SK-N-SH (cell line): ENCODE data around the gene MBP. TPM values are rescaled to one million over a fixed set of nuclear protein-coding genes. Genes with fewer than 3 reads are reported as not detected.

ENCODE experiments used
- CTCF ChIA-PET: fragments of 300-600, 350-600 bp; formaldehyde crosslinking; extraction: SDS; loops from one replicate; lab custom pipeline; 2021; lab: Yijun Ruan, JAX
- POLR2A ChIA-PET: fragments of 350-600 bp; sonication (Branson Sonifier 250); formaldehyde crosslinking; extraction: SDS; loops from one replicate; lab custom pipeline; 2020; ENCODE audit warnings: antibody characterized with exemption, inconsistent platforms; lab: Yijun Ruan, JAX
- DNase-seq: peaks from one replicate; pipeline ENCODE4 v3.0.0; 2012
- H2AFZ ChIP-seq: fragments of 200-600 bp; sonication (generic); 2 replicates; pipeline ENCODE4 v1.8.1; 2016; ENCODE audit warnings: antibody characterized with exemption, mild to moderate bottlenecking, low read depth
- H3F3A ChIP-seq: fragments of 200-600 bp; sonication (generic); replicated peaks from 2 replicates; pipeline ENCODE3; 2016; ENCODE audit warnings: antibody characterized with exemption, mild to moderate bottlenecking; ENCODE audit not compliant: insufficient read depth
- H3K27ac ChIP-seq, 2 experiments: fragments of 200-500 bp in 1 of 2; fragments of 200-600 bp in 1 of 2; sonication (Bioruptor generic) in 1 of 2; sonication (generic), shearing (Covaris generic) in 1 of 2; 2 replicates each; pipeline versions ENCODE4 v1.5.1 to v1.6.1; 2014 to 2016; ENCODE audit warnings: low read depth in 2 of 2, inconsistent platforms in 1 of 2, low read length in 1 of 2, mild to moderate bottlenecking in 1 of 2, mixed read lengths in 1 of 2
- H3K27me3 ChIP-seq: fragments of 200-600 bp; sonication (generic), shearing (Covaris generic); 2 replicates; pipeline ENCODE4 v1.6.1; 2016; ENCODE audit warnings: mixed run types; ENCODE audit not compliant: insufficient read depth
- H3K36me3 ChIP-seq, 2 experiments: fragments of 200-500 bp in 1 of 2; fragments of 200-600 bp in 1 of 2; sonication (Bioruptor generic) in 1 of 2; sonication (generic) in 1 of 2; replicated peaks in 1 of 2; 2 replicates each; pipeline versions ENCODE3 to v1.5.1; 2014 to 2016; ENCODE audit warnings: low read length in 1 of 2, mild to moderate bottlenecking in 1 of 2; ENCODE audit not compliant: insufficient read depth in 2 of 2, control insufficient read depth in 1 of 2
- H3K4me1 ChIP-seq, 2 experiments: fragments of 200-500 bp in 1 of 2; fragments of 200-600 bp in 1 of 2; sonication (Bioruptor generic) in 1 of 2; sonication (generic), shearing (Covaris generic) in 1 of 2; 2 replicates each; pipeline versions ENCODE4 v1.5.1 to v1.6.1; 2014 to 2016; ENCODE audit warnings: low read depth in 1 of 2, low read length in 1 of 2, mixed run types in 1 of 2; ENCODE audit not compliant: insufficient read depth in 2 of 2, control insufficient read depth in 1 of 2
- H3K4me2 ChIP-seq: fragments of 200-600 bp; sonication (generic), shearing (Covaris generic); 2 replicates; pipeline ENCODE4 v1.6.1; 2017; ENCODE audit warnings: mixed run types
- H3K4me3 ChIP-seq, 2 experiments: fragments of 200-500 bp in 1 of 2; fragments of 200-600 bp in 1 of 2; sonication (Bioruptor generic) in 1 of 2; sonication (generic), shearing (Covaris generic) in 1 of 2; 2 replicates each; pipeline versions ENCODE4 v1.5.1 to v1.8.1; 2014 to 2016; ENCODE audit warnings: low read depth in 2 of 2, inconsistent platforms in 1 of 2, low read length in 1 of 2, mild to moderate bottlenecking in 1 of 2, mixed read lengths in 1 of 2, moderate library complexity in 1 of 2
- H3K79me2 ChIP-seq: fragments of 200-600 bp; sonication (generic); 2 replicates; pipeline ENCODE4 v1.8.1; 2017; ENCODE audit warnings: mild to moderate bottlenecking; ENCODE audit not compliant: insufficient read depth
- H3K9ac ChIP-seq: fragments of 200-600 bp; sonication (generic); 2 replicates; pipeline ENCODE4 v1.6.1; 2017; ENCODE audit warnings: mixed run types
- H3K9me2 ChIP-seq: fragments of 200-600 bp; sonication (generic); 2 replicates; pipeline ENCODE4 v1.6.1; 2017; ENCODE audit warnings: mixed run types
- H3K9me3 ChIP-seq: fragments of 200-600 bp; sonication (generic); 2 replicates; pipeline ENCODE4 v1.6.1; 2017; ENCODE audit warnings: mixed run types, mild to moderate bottlenecking, moderate library complexity
- H4K20me1 ChIP-seq: fragments of 200-600 bp; sonication (generic); 2 replicates; pipeline ENCODE4 v1.6.1; 2017; ENCODE audit warnings: mild to moderate bottlenecking, mixed run types; ENCODE audit not compliant: insufficient read depth
- CHD2 ChIP-seq: fragments of 150-350 bp; IDR thresholded peaks from 2 replicates; pipeline ENCODE4 v1.6.1; 2018; ENCODE audit warnings: low read length; ENCODE audit not compliant: partially characterized antibody
- EP300 ChIP-seq, 2 experiments: IDR thresholded peaks; 2 replicates each; pipeline versions ENCODE4 v1.4.0 to v1.6.1; 2012; ENCODE audit warnings: borderline replicate concordance in 1 of 2, low read depth in 1 of 2, low read length in 1 of 2
- FOSL2 ChIP-seq: IDR thresholded peaks from 2 replicates; pipeline ENCODE4 v1.4.0; 2012; ENCODE audit warnings: low read depth, mild to moderate bottlenecking, moderate library complexity, borderline replicate concordance
- FOXJ3 ChIP-seq: sonication (generic); formaldehyde crosslinking; IDR thresholded peaks from 2 replicates; pipeline ENCODE4 v1.5.1; 2020; ENCODE audit warnings: mild to moderate bottlenecking, missing genetic modification reagents
- FOXM1 ChIP-seq: IDR thresholded peaks from 2 replicates; pipeline ENCODE4 v1.4.0; 2012; ENCODE audit warnings: low read depth, mild to moderate bottlenecking
- GABPA ChIP-seq: IDR thresholded peaks from 2 replicates; pipeline ENCODE4 v1.4.0; 2012; ENCODE audit warnings: low read depth, mild to moderate bottlenecking
- MEF2A ChIP-seq: IDR thresholded peaks from 2 replicates; pipeline ENCODE4 v1.4.0; 2012; ENCODE audit warnings: low read depth, borderline replicate concordance
- NFIC ChIP-seq: IDR thresholded peaks from 2 replicates; pipeline ENCODE4 v1.4.0; 2012; ENCODE audit warnings: borderline replicate concordance
- RCOR1 ChIP-seq: fragments of 150-350 bp; IDR thresholded peaks from 2 replicates; pipeline ENCODE4 v1.6.1; 2017; ENCODE audit warnings: antibody characterized with exemption, low read length
- RXRA ChIP-seq: IDR thresholded peaks from 2 replicates; pipeline ENCODE4 v1.4.0; 2012; ENCODE audit warnings: low read depth, mild to moderate bottlenecking, borderline replicate concordance
- SMC3 ChIP-seq: IDR thresholded peaks from 2 replicates; pipeline ENCODE4 v1.6.1; 2012; ENCODE audit warnings: low read depth, low read length, improper control_type of control experiment
- TCF12 ChIP-seq: IDR thresholded peaks from 2 replicates; pipeline ENCODE4 v1.4.0; 2012
- USF2 ChIP-seq: fragments of 150-350 bp; IDR thresholded peaks from 2 replicates; pipeline ENCODE4 v1.6.1; 2017; ENCODE audit warnings: antibody characterized with exemption, low read length, low read depth, borderline replicate concordance
- YY1 ChIP-seq: IDR thresholded peaks from 2 replicates; pipeline ENCODE4 v1.4.0; 2012; ENCODE audit warnings: low read depth, mild to moderate bottlenecking
- WGBS: methylation state at CpG from one replicate; pipeline ENCODE4 v1.1.6; 2017; ENCODE audit warnings: low lambda C conversion rate; 5-methylcytosine and 5-hydroxymethylcytosine counted together
- polyA plus RNA-seq, 3 experiments: library from polyadenylated mRNA; depleted of rRNA; stranded (reverse); fragments of >200 nt; gene quantifications; 2 replicates each; pipeline ENCODE4 v1.2.3, GENCODE V29; 2012
- TF ChIP-seq, protein P1 (sequence below): IDR thresholded peaks from 2 replicates; pipeline ENCODE4 v1.4.0; 2012; ENCODE audit warnings: low read depth, borderline replicate concordance
- TF ChIP-seq, protein P2 (sequence below): IDR thresholded peaks from 2 replicates; pipeline ENCODE4 v1.6.1; 2012; ENCODE audit warnings: mild to moderate bottlenecking, low read depth, low read length, moderate library complexity

The MBP gene
- polyA plus RNA-seq, 1 of the 3 experiments (the other 2 are of a cell fraction), result 1.6 TPM

- Histone ChIP-seq H3K4me3 (no peak overlapping the region), H3F3A (no peaks in the 10 kb centered on the region), H3K27ac (no peak overlapping the region), H2AFZ (no peak overlapping the region), H3K9me3 (no peaks in the 10 kb centered on the region), H3K36me3 (no peaks in the 10 kb centered on the region), H3K27me3 (no peaks in the 10 kb centered on the region), H3K9ac (no peak overlapping the region), H3K4me1 (peaks cover 0 to 10% of the 10 kb centered on the region in 2 experiments; a peak in 1 of 4 replicates), H3K79me2 (no peaks in the 10 kb centered on the region), H3K4me2 (no peak overlapping the region), H3K9me2 (no peaks in the 10 kb centered on the region), H4K20me1 (no peaks in the 10 kb centered on the region)
- TF ChIP-seq FOXM1 (no peak), SMC3 (no peak), GABPA (no peak), FOXJ3 (CRISPR knock-in tag) (no peak), CHD2 (no peak), FOSL2 (no peak), USF2 (no peak), EP300 (IDR thresholded peaks at IDR 0.05; ENCODE audit: borderline replicate concordance in 1 of 2, low read depth in 1 of 2, low read length in 1 of 2) (no peak), TCF12 (no peak), MEF2A (no peak), NFIC (no peak), RXRA (no peak), YY1 (no peak), RCOR1 (no peak)
- TF ChIP-seq, protein P1, sequence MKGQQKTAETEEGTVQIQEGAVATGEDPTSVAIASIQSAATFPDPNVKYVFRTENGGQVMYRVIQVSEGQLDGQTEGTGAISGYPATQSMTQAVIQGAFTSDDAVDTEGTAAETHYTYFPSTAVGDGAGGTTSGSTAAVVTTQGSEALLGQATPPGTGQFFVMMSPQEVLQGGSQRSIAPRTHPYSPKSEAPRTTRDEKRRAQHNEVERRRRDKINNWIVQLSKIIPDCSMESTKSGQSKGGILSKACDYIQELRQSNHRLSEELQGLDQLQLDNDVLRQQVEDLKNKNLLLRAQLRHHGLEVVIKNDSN, result no peak
- TF ChIP-seq, protein P2, sequence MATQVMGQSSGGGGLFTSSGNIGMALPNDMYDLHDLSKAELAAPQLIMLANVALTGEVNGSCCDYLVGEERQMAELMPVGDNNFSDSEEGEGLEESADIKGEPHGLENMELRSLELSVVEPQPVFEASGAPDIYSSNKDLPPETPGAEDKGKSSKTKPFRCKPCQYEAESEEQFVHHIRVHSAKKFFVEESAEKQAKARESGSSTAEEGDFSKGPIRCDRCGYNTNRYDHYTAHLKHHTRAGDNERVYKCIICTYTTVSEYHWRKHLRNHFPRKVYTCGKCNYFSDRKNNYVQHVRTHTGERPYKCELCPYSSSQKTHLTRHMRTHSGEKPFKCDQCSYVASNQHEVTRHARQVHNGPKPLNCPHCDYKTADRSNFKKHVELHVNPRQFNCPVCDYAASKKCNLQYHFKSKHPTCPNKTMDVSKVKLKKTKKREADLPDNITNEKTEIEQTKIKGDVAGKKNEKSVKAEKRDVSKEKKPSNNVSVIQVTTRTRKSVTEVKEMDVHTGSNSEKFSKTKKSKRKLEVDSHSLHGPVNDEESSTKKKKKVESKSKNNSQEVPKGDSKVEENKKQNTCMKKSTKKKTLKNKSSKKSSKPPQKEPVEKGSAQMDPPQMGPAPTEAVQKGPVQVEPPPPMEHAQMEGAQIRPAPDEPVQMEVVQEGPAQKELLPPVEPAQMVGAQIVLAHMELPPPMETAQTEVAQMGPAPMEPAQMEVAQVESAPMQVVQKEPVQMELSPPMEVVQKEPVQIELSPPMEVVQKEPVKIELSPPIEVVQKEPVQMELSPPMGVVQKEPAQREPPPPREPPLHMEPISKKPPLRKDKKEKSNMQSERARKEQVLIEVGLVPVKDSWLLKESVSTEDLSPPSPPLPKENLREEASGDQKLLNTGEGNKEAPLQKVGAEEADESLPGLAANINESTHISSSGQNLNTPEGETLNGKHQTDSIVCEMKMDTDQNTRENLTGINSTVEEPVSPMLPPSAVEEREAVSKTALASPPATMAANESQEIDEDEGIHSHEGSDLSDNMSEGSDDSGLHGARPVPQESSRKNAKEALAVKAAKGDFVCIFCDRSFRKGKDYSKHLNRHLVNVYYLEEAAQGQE, result no peak
- no peak for DNase-seq
- ChIA-PET CTCF (interaction anchor here (0.8 to 2.6 kb wide), 4 partner anchors 12 to 187 kb away, joined by 3 to 10 read pairs (median 6); no protein-coding TSS in a partner anchor), POLR2A (no interaction called here)
- WGBS, result 83% methylated on average over 26 of the region's 27 CpGs
Observed at GRCh38 chr18:76988031-76988826, 144.4 kb downstream of the MBP start.
